Fibroblast of the conjunctiva (primary cell): ENCODE data around the gene SLC16A3.
A peak's percentile ranks its signal among the peaks of the same experiment; 100 is the strongest.

ENCODE experiments used
- DNase-seq: peaks from one replicate; pipeline ENCODE4 v3.0.0-alpha.2; 2010; ENCODE audit warnings: low read depth

The SLC16A3 gene

GRCh38 chr17:82269138-82269881 lies 40.5 kb downstream of the SLC16A3 start:
- no peak for DNase-seq

GRCh38 chr17:82269882-82270500 lies 41.1 kb downstream of the SLC16A3 start:
- DNase-seq = no peak

- DNase-seq = no peak
Measured at GRCh38 chr17:82270651-82271050, 41.8 kb downstream of the SLC16A3 start.

- DNase-seq = no peak
Measured at GRCh38 chr17:82271401-82271800, 42.6 kb downstream of the SLC16A3 start.

GRCh38 chr17:82272495-82273326 lies 43.9 kb downstream of the SLC16A3 start:
- DNase-seq = no peak

- peak; percentile 43 for DNase-seq
Measured at GRCh38 chr17:82273327-82274133, 44.7 kb downstream of the SLC16A3 start, which contains the start of gene CSNK1D. CSNK1D (minus strand) TSS chr17:82273700; CDS start chr17:82273381, 319 bp downstream.

GRCh38 chr17:82274134-82275020 lies 45.5 kb downstream of the SLC16A3 start:
- no peak for DNase-seq

- DNase-seq = no peak
Measured at GRCh38 chr17:82275326-82275725, 46.5 kb downstream of the SLC16A3 start.

- no peak for DNase-seq
Measured at GRCh38 chr17:82276938-82277337, 48.1 kb downstream of the SLC16A3 start.

GRCh38 chr17:82277851-82278250 lies 49.0 kb downstream of the SLC16A3 start:
- no peak for DNase-seq

- DNase-seq = no peak
Measured at GRCh38 chr17:82278308-82278707, 49.5 kb downstream of the SLC16A3 start.

GRCh38 chr17:82278786-82279391 lies 50.0 kb downstream of the SLC16A3 start:
- no peak for DNase-seq

- DNase-seq = no peak
Measured at GRCh38 chr17:82280537-82280936, 51.7 kb downstream of the SLC16A3 start.

- DNase-seq = no peak
Measured at GRCh38 chr17:82281076-82281475, 52.2 kb downstream of the SLC16A3 start.

GRCh38 chr17:82281502-82282238 lies 52.8 kb downstream of the SLC16A3 start:
- no peak for DNase-seq

- no peak for DNase-seq
Measured at GRCh38 chr17:82282239-82283207, 53.7 kb downstream of the SLC16A3 start.

GRCh38 chr17:82283208-82283749 lies 54.4 kb downstream of the SLC16A3 start:
- no peak for DNase-seq

- DNase-seq = no peak
Measured at GRCh38 chr17:82285141-82285540, 56.3 kb downstream of the SLC16A3 start.
